HG03060 (cell line): ENCODE data around the gene NOTUM.

ENCODE experiments used
- ATAC-seq: cut with Tn5 transposase; IDR thresholded peaks from one replicate; pipeline ENCODE4 v1.9.1; 2021; ENCODE audit warnings: low read depth, moderate number of reproducible peaks; ENCODE audit not compliant: unreplicated experiment

NOTUM gene

GRCh38 chr17:81961087-81961511, at the start of gene NOTUM:
NOTUM (minus strand) TSS chr17:81961187; CDS start chr17:81960909, 278 bp downstream.
- no peak for ATAC-seq

GRCh38 chr17:82009413-82009812, 48.4 kb upstream of the NOTUM start:
- ATAC-seq = no peak

- no peak for ATAC-seq
Observed at GRCh38 chr17:82008941-82009405, 48.0 kb upstream of the NOTUM start.

DNA sequence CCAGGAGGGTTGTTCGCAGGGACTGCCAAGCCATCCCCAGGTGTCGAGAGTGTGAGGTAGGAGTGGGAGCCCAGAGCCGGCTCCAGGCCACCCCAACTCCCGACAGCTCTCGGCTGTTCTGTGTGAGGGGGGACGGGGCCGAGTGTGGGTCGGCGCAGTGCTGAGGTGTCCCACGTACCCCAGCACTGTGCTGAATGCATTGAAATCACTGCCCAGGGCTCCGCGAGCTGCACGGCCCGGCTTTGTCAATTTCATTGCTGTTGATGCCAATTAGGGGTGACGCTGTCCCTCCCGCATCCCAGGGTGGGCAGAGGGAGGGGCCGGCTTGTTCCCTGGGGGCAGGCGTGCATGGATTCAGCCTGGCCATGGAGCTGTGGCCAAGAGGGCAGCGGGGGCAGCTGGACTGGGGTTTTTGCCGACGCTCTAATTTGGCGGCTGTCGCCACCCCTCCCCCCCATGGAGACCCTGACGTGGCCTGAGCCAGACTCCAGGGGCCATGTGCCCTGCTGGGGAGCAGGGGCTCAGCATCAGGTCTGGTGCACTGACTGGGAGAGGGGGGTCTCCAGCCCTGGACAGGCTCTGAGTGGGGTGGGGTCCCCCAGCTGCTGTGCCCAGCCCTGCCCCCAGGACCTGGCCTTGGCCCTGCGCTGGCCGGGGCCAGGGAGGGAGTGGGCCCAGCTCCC, 47.4 kb upstream of the NOTUM start:
- no peak for ATAC-seq

GRCh38 chr17:82007495-82008257, 46.7 kb upstream of the NOTUM start:
- no peak for ATAC-seq

- ATAC-seq = no peak
Observed at GRCh38 chr17:82007228-82007494, 46.2 kb upstream of the NOTUM start.

DNA sequence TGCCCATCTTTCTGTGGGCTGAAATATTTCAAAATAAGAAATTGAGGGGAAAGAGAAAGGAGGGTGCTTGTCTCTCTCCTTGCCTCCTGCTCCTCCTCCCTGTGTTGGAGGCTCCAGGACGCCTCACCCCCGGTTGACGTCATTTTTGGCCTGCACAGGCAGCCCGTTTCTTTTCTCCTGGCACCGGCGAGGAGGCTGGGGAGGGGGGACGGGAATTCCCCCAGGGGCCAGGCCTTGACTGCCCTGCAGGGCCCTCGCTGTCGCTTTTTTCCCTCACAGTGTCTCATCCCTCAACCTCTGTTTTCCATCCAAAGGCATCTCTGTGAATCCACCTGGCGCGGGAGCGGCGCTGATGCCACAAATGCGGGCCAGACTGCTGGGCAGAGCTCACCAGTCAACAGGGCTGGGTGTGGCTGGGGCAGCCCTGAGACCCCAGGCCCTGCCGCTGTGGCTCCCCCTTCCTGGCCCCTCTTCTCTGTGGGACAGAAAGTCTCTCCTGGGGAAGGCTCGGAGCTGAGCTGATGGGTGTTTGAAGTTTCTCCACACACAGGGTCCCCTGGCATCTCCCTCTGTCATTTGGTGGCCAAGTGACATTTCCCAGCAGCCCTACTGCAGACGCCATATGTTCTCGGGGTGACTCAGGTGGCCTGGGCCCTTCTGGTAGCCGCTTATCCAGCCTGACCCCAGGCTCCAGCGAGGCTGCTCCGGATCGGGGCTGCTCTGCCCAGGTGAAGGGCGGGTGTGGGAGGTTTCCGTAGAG, 45.7 kb upstream of the NOTUM start:
- no peak for ATAC-seq

GRCh38 chr17:82005701-82006348, 44.8 kb upstream of the NOTUM start:
- ATAC-seq = no peak

DNA sequence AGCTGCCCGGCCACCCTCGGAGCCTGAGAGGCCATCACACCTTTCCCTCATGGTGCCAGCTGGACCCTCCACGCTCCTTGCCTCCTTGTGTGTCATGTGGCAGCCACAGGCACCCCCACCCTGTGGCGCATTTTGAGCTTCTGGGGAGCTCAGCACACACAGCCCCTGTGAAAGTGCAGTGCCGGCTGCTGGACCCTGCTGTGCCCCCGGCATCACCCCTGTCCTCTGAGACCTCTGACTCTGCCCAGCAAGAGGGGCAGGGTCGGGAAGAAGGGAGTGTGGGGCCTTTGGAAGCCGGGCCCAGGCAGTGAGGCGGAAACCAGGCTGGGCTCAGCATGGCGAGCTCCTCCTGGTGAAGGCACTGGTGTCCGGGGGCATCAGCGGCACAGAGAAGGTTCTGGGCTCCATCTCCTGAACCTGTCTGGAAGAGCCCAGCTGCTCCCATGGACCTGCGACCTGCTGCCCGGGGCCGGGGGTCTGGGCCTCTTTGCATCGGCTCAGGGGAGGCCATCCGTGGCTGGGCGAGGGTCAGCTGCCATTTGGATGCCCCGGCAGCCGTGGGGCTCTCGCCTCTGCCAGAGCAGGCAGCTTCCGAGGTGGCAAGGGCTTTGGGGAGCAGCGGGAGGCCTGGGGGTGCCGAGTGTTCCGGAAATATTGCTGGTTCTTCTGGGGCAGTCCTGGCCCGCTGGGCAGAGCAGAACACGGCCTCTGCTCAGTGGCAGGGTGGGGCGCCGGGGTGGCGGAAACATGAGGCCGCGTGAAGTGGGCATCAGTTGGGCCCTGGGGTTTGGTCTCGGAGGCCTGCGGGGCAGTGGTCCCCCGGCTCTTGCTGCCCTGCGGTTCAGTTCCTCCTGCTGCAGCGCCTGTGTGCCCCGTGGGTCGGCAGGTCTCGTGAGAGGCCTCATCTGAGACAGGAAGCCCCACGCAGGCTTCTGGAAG, 43.8 kb upstream of the NOTUM start:
- no peak for ATAC-seq

DNA sequence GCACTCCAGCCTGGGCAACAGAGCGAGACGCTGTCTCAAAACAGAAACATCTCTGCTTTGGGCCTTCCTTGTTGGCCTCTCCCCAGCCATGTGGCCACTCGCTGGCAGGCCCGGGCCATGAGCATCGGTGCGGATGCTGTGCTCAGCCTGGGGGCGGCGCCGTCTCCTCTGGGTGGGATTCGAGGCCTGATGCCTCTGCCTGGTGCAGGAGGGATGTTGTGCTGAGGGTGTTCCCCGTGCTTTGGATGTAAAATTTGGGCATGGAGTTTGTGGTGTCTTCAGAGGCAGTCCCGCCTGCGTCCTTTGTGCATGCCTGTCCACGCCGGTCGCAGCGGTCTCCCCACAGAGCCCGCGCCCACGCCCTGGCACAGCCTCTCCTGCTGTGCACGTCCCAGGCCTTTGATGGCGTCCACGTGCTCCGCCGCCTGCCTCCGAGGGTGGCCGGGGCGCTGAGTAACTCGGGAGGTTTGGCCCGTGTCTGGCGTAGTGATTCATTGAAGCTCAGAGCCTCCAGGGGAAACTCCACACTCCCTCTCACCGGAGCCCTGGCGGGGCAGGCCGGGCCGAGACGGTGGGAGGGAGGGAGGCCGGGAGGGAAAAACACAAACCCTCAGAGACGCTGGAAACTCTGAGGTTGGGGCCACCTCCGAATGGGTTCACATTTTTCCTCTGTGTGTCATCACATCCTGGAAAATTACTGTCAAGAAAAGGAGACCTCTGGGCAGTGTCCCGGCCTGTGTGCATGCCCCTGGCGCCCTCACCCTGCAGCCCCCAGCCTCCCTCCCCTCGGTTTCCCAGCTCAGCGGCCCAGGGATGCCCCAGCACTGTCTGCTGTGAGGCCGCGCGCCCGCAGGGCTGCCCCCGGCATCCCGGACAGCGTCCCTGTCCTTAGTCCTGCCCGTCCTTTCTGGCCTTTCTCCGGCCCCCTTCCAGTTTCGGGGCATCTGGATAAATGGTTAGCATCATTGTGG, 42.7 kb upstream of the NOTUM start:
- ATAC-seq = no peak

GRCh38 chr17:82001571-82002056, 40.6 kb upstream of the NOTUM start:
- no peak for ATAC-seq

DNA sequence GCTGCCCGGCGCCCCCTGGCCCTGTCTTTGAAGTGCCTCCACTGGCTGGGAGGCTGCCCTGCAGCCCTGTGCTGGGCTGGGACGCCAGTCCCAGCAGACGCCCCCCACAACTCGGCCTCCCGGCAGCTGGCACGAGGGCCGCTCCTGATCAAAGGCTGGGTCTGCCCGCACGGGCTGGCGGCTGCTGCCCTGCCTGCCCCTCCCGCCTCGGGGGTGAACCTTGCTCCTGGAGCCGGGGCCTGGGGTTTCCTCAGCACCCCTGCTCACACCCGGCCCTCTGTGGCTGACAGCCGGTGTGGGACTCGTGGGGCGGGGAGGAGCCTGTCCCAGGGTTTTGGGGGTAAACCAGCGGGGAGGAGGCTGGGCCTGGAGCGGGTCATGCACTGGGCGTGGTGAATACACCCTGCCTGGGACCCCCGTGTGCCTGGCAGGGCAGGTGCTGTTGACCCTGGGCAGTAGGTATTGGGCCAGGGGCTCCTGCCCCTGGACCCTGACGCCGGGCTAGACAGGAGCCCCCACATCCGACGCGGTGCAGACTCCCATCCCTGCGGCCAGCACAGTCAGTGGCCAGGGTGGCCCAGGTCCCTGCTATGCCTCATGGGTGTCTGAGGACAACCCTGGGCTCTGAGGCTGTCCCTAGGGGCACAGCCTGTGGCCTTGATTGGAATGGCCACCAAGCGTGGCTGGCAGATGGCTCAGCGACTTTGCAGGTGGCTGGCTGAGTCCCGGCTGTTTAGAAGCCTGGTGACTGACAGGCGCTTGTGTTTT, 40.0 kb upstream of the NOTUM start:
- no peak for ATAC-seq

DNA sequence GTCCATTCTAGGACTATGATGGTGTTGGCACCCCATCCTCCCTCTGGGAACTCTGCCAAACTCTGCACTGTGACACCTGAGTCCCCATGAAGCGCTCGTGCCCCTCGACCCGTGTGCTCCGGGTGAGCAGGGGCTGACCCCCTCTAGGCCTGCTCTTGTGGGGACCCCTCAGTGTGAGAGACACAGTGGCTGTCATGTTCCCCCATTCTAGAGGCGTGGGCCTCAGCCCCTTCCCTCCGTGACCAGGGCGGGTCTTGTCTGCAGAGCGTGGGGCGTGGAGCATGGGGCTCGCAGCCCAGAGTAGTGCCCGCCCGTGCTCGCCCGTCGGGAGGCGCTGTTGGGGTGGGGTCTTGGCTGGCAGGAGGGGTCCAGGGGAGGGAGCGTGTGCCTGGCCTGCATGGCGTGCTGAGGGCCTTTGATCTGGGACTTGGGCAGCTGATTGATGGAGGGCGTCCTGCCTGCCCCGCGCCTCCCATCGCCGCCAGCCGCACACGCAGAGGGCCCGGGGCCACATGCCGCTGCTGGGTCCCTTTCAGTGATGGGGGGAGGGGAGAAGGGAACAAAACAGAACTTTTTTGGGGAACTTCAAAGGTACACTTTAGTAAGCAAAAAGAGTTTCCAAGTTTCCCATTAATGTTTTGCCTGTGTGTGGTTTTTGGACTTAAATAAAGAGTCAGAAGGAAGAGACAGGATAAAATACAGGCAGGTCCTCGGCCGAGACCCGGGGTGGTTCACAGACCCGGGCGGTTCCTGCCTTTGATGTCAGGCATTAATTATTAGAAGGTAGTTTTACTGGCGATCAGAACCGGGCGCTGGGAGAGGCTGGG, 39.2 kb upstream of the NOTUM start:
- no peak for ATAC-seq

DNA sequence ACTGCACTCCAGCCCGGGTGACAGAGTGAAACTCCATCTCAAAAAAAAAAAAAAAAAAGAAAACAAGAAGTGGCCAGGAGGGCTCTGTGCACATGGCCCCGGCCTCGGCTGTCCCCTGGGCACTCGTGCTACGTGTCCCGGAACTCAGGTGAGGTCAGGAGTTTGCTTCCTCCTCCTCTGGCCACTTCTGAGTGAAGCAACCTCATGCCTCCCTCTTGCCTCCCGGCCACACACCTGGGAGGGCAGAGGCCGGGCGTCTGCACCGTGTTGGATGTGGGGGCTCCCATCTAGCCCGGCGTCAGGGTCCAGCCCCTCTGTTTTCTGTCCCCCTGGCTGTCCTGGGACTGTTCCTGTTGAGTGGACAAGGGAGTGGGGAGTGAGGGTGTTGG, 38.6 kb upstream of the NOTUM start:
- no peak for ATAC-seq

- no peak for ATAC-seq
Observed at GRCh38 chr17:81998691-81999438, 37.9 kb upstream of the NOTUM start.

GRCh38 chr17:81998212-81998611, 37.2 kb upstream of the NOTUM start:
- no peak for ATAC-seq
